Left renal cortex interstitium (tissue), 4 donors: ENCODE measurements around the gene CCDC85A. TPM values are rescaled to one million over a fixed set of nuclear protein-coding genes. Genes with fewer than 3 reads are reported as not detected.

Experiments
- DNase-seq, 4 donors: peaks; one replicate each; pipeline ENCODE4 v3.0.0-alpha.2; 2013; ENCODE audit warnings: low read depth in 4 of 4, low spot score in 2 of 4, missing footprints in 1 of 4
- polyA plus RNA-seq, 4 donors: library from polyadenylated mRNA; unstranded; fragments of 120-200 nt; gene quantifications; one replicate each; pipeline ENCODE4 v1.2.1, GENCODE V29; 2013; ENCODE audit not compliant: insufficient read length in 4 of 4

Gene CCDC85A
- polyA plus RNA-seq, 4 donors: 1.6 to 2.0 (median 1.7) TPM

GRCh38 chr2:56192664-56193305, 9.0 kb downstream of the CCDC85A start:
- DNase-seq: no peak

- no peak for DNase-seq
Measured at GRCh38 chr2:56195563-56195962, 11.8 kb downstream of the CCDC85A start.

- DNase-seq: no peak
Measured at GRCh38 chr2:56197816-56198215, 14.0 kb downstream of the CCDC85A start.

- DNase-seq: no peak
Measured at GRCh38 chr2:56198936-56199335, 15.1 kb downstream of the CCDC85A start.

GRCh38 chr2:56199492-56199891, 15.7 kb downstream of the CCDC85A start:
- DNase-seq: no peak

- no peak for DNase-seq
Measured at GRCh38 chr2:56202381-56203121, 18.8 kb downstream of the CCDC85A start.

- no peak for DNase-seq
Measured at GRCh38 chr2:56204556-56204955, 20.8 kb downstream of the CCDC85A start.

DNA sequence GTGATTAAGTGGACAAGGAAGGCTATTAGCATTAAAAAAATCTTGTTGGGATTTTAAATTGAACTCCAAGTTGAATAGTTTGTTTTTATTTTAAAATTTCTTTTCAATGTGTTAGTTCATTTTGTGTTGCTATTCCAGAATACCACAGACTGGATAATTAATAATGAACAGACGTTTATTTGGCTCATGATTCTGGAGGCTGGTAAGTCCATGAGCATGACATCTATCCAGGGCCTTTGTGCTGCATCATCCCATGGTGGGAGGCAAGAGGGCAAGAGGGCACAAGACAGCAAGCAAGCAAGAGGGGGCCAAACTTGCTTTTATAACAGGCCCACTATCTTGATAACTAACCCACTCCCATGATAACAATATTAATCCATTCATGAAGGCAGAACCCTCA, 22.5 kb downstream of the CCDC85A start:
- no peak for DNase-seq

GRCh38 chr2:56207760-56208159, 24.0 kb downstream of the CCDC85A start:
- no peak for DNase-seq

GRCh38 chr2:56208380-56208779, 24.6 kb downstream of the CCDC85A start:
- DNase-seq: no peak

DNA sequence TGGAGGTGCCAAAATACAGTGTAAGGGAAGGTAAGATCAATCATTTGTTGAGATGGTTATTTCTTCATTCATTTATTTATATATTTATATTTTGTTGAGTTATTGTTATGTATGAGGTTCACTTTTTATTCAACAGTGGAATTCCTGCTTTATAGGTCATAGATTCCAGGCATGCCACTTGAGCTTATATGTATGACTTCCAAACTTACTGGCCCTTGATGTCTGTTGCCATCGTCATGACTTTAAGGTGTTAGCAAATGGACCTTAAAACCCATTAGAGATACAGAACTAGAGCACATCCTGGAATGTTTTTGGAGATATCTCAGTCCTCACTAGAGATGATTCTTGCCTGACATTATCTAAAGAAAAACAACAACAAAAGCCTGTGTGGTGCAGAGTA, 25.9 kb downstream of the CCDC85A start:
- DNase-seq: no peak

DNA sequence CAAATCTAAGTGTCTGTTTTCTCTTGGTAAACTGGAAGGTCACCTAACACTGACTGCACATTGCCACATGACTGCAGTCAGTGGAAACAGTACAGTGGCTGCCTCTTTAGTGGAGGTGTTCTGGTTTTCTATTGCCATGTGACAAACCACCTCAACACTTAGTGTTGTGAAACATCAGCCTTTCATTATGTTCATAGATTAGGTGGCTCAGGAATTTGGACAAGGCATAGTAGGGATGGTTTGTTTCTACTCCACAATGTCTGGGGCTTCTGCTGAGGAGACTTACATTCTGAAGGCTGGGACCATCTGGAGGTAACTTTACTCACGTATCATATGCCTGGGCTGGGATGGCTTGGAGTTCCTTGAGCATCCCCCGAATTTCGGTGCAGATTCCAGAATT, 26.5 kb downstream of the CCDC85A start:
- DNase-seq: no peak

- no peak for DNase-seq
Measured at GRCh38 chr2:56211048-56211447, 27.3 kb downstream of the CCDC85A start.

GRCh38 chr2:56215911-56216310, 32.1 kb downstream of the CCDC85A start:
- DNase-seq: no peak

GRCh38 chr2:56217106-56217505, 33.3 kb downstream of the CCDC85A start:
- no peak for DNase-seq

DNA sequence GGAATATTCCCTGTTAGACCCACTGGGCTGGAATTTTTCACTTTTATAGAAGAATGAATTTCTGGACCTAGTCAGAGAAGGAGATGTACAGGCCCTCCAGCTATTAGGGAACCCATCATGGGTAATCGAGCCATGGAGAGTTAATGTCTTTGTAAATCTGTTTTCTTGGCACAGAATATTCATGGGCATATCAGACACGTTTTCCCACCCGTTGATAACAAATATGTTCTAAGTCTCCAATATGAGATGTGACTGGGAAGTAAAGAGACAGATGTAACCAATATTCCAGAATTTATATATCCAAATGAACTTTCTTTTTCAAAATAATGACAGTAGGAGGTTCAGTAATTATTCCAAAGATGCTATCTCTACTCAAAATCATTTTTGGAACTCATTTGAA, 38.7 kb downstream of the CCDC85A start:
- no peak for DNase-seq

DNA sequence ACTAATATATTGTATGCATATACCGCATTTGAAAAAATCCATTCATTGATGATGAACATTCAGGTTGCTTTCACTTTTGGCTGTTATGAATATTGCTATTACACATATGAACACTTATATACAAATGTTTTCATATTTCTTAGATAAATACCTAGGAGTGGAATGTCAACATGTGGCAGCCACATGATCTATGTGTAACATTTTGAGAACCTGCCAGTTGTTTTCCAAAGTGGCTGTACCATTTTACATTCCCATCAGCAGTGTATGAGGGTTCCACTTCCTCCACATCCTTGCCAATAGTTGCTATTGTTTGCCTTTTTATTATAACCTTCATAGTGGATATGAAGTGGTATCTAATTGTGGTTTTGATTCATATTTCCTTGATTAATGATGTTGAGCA, 40.5 kb downstream of the CCDC85A start:
- DNase-seq: no peak

GRCh38 chr2:56227811-56228210, 44.0 kb downstream of the CCDC85A start:
- DNase-seq: no peak

DNA sequence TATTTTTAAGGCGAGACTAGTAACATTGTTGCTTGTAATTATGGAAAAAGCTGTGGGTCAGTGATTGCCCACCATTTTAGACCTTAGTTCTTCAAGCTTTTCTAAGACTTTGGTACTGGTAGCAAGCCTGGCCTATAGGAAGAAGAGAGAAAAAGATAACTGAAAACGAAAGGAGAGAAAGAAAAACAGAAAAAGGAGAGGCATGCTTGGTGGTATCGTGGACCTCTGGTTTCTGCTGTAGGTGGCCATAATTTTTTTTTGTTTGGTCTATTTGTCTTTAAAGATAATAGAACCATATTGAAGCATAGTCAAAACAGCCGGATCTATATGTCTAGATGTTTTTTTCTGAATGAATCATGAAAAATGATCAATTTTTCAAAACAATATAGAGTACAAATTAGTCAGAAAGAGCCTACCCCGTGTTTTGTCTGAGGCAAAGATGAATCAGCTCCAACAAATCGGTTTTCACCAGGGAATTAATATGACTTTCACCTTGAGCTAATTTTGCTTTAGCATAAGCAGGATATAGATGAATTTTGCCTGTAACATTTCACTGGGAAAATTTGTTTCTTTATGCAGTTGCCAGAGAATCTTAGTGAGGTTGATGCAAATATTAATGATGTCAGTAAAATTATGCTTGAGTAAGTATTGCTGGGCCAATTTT, 45.7 kb downstream of the CCDC85A start:
- DNase-seq: no peak

- DNase-seq: no peak
Measured at GRCh38 chr2:56230156-56230555, 46.4 kb downstream of the CCDC85A start.

DNA sequence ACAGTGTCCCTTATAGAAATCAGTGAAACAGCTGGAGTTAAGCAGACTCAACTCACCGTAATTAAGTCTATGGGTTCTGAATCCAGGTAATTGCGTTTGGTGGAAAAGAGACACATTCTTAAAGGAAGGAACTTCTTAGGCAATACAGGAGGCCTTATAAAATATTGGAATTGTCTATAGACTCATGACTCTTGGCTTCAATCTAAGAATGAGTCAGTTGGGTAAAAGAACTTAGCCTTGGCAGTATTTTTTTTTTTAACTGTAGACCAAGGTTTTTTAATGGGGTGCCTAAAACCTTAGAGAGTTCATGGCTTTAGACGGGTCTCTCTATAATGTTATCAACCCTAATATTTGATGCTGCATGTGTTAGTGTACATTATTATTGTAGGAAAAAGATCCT, 47.6 kb downstream of the CCDC85A start:
- DNase-seq: no peak

DNA sequence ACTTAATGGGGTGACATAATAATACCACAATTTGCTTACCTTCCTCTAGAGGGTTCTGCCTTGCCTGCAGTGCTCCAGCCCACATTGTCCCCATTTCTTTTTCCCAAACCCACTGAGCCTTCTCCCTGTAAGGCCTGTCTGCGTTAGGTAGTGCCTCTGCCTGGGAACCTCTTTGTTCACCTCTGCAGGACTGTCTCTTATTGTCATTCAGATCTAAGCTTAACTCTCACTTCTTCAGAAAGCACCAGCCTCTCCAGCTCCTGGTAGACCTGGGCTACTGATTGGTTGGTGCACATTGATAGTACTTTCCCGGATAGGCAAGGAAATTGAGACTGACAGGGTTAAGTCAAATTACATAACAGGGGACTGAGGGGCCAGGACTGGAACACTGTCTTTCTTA, 49.1 kb downstream of the CCDC85A start:
- no peak for DNase-seq
